Fibroblast of mammary gland (primary cell): ENCODE measurements around the gene FYN.

Source experiments
- DNase-seq: peaks from one replicate; pipeline ENCODE4 v3.0.0-alpha.2; 2010; ENCODE audit warnings: low read depth
- H3K4me3 ChIP-seq: 2 replicates; pipeline ENCODE4 v1.5.1; 2011; ENCODE audit warnings: low read depth, mild to moderate bottlenecking, low read length, moderate library complexity; ENCODE audit not compliant: control insufficient read depth
- TF ChIP-seq, protein P1 (sequence below): conservative IDR thresholded peaks from 2 replicates; pipeline ENCODE4 v1.5.1; 2011; ENCODE audit warnings: low read depth, low read length, inconsistent platforms; ENCODE audit not compliant: control insufficient read depth, insufficient read depth

Gene FYN

DNA sequence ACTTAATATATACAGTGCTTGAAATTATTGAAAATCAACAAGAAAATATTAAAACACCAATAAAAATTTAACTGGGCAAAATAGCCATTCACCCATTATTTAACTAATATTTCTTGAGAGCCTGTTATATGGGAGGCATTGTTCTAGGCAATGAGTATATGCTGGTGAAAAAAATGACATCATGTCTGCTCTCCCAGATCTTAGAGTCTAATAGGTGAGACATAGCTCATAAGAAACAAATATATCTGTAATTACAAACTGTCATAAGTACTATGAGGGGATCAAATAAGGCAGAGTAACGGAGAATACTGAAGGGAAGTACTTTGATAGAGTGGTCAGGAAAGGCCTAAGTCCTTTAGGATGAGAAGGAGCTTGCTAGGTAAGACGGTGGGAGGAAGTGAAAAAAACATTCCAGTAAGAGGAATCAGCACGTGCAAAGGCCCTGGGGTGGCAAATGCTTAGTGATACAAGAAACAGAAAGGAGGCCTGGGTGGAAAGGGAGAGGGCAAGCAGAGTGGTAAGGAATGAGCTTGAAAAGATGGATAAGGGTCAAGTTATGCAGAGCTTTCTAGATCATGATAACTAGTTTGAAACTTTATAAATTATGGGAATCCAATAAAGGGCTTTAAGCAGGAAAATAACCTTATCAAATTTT is 12.2 kb upstream of the FYN start:
- TF ChIP-seq, protein P1, sequence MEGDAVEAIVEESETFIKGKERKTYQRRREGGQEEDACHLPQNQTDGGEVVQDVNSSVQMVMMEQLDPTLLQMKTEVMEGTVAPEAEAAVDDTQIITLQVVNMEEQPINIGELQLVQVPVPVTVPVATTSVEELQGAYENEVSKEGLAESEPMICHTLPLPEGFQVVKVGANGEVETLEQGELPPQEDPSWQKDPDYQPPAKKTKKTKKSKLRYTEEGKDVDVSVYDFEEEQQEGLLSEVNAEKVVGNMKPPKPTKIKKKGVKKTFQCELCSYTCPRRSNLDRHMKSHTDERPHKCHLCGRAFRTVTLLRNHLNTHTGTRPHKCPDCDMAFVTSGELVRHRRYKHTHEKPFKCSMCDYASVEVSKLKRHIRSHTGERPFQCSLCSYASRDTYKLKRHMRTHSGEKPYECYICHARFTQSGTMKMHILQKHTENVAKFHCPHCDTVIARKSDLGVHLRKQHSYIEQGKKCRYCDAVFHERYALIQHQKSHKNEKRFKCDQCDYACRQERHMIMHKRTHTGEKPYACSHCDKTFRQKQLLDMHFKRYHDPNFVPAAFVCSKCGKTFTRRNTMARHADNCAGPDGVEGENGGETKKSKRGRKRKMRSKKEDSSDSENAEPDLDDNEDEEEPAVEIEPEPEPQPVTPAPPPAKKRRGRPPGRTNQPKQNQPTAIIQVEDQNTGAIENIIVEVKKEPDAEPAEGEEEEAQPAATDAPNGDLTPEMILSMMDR = no peak
- no peak for DNase-seq
- H3K4me3 ChIP-seq = no peak overlapping the region

- no peak overlapping the region for H3K4me3 ChIP-seq
- TF ChIP-seq, protein P1 = no peak
- no peak for DNase-seq
Observed at GRCh38 chr6:111884068-111884467, 10.8 kb upstream of the FYN start.

DNA sequence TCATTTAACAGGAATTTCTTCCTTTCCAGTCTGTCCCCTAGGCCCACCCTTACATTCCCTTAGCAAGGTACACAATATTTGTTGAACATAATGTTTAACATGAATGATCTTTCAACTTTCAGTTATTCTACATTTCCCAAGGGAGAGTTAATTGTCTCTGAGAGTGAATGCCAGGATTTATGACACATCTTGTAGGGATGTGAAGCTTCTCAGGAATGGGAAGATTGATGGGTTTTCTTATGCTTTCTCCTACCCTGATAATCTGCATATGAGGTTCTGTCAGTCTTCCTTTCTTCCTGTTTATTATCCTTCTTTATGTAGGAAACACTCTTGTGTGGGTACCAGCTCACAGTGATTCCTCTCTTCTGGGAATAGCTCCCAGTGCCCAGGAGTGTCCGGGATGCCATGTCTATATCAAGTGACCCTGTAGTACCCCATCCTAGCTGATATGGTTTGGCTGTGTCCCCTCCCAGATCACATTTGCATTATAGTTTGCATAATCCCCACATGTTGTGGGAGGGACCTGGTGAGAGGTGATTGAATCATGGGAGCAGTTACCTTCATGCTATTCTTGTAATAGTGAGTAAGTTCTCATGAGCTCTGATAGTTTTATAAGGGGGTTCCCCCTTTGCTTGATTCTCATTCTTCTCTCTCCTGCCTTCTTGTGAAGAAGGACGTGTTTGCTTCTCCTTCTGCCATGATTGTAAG is 7.1 kb upstream of the FYN start:
- H3K4me3 ChIP-seq = no peak overlapping the region
- peak; percentile 61 for DNase-seq
- TF ChIP-seq, protein P1 = no peak

DNA sequence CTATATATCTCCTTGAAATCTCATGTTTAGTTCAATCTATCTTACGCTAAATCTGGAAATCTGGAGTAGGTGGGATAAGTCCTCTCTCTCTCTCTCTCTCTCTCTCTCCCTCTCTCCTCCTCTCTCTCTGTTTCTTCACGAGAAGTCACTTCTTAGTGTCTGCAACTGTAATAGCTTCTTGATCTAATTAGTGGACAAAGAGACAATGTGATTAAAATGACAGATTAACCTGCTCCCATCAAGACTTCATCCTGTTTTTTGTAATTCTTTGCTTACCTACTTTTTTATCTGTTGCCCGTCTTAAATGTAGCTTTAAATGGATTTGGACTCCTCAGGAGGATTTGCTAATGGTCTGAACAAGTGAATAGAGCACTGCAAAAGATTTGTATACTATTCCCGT is 2.5 kb upstream of the FYN start:
- DNase-seq = no peak
- no peak overlapping the region for H3K4me3 ChIP-seq
- TF ChIP-seq, protein P1 = no peak

- H3K4me3 ChIP-seq = peak overlapping the region; percentile 78
- no peak for DNase-seq
Observed at GRCh38 chr6:111874025-111874415, 768 bp upstream of the FYN start.

GRCh38 chr6:111872401-111873177 is 663 bp downstream of the FYN start:
- peak overlapping the region; percentile 69 for H3K4me3 ChIP-seq

More at GRCh38 chr6:111874025-111874415, 768 bp upstream of the FYN start:
- TF ChIP-seq, protein P1 = no peak

More at GRCh38 chr6:111872401-111873177, 663 bp downstream of the FYN start:
- TF ChIP-seq, protein P1 = no peak
- peak; percentile 42 for DNase-seq
